ENCODE data around the gene UBE2C.

UBE2C gene

GRCh38 chr20:45774945-45775344 is 37.5 kb upstream of the UBE2C start:
- H3K4me3 ChIP-seq (ENCODE audit: low read depth, low read length): no peak overlapping the region
- TF ChIP-seq, protein P1, sequence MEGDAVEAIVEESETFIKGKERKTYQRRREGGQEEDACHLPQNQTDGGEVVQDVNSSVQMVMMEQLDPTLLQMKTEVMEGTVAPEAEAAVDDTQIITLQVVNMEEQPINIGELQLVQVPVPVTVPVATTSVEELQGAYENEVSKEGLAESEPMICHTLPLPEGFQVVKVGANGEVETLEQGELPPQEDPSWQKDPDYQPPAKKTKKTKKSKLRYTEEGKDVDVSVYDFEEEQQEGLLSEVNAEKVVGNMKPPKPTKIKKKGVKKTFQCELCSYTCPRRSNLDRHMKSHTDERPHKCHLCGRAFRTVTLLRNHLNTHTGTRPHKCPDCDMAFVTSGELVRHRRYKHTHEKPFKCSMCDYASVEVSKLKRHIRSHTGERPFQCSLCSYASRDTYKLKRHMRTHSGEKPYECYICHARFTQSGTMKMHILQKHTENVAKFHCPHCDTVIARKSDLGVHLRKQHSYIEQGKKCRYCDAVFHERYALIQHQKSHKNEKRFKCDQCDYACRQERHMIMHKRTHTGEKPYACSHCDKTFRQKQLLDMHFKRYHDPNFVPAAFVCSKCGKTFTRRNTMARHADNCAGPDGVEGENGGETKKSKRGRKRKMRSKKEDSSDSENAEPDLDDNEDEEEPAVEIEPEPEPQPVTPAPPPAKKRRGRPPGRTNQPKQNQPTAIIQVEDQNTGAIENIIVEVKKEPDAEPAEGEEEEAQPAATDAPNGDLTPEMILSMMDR (IDR thresholded peaks at IDR 0.05; ENCODE audit: low read depth, low read length): no peak

DNA sequence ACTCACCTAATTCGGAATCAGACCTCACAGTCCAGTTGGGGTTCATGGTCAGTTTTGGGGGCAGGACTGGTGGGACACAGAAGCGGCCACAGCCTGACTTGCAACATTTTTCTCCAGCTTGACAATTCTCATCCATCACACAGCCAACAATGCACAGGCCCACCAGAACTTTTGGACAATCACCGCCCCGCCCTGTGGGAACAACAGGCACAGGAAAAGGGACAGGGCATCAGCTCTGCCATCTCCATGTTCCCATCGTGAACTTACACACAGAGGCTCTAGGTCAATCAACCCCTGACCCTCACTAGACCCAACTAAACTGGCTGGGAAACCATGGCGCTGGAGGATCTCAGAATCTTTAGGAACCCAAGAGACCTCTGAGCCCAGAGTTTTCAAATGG is 37.0 kb upstream of the UBE2C start:
- TF ChIP-seq, protein P1 (IDR thresholded peaks at IDR 0.05; ENCODE audit: low read depth, low read length): no peak
- no peak overlapping the region for H3K4me3 ChIP-seq (ENCODE audit: low read depth, low read length)

GRCh38 chr20:45776931-45777330 is 35.5 kb upstream of the UBE2C start:
- TF ChIP-seq, protein P1 (IDR thresholded peaks at IDR 0.05; ENCODE audit: low read depth, low read length): no peak
- no peak overlapping the region for H3K4me3 ChIP-seq (ENCODE audit: low read depth, low read length)

- H3K4me3 ChIP-seq (ENCODE audit: low read depth, low read length): no peak overlapping the region
- TF ChIP-seq, protein P1 (IDR thresholded peaks at IDR 0.05; ENCODE audit: low read depth, low read length): no peak
Measured at GRCh38 chr20:45779011-45779915, 33.2 kb upstream of the UBE2C start.

GRCh38 chr20:45780159-45780558 is 32.3 kb upstream of the UBE2C start:
- TF ChIP-seq, protein P1 (IDR thresholded peaks at IDR 0.05; ENCODE audit: low read depth, low read length): no peak

DNA sequence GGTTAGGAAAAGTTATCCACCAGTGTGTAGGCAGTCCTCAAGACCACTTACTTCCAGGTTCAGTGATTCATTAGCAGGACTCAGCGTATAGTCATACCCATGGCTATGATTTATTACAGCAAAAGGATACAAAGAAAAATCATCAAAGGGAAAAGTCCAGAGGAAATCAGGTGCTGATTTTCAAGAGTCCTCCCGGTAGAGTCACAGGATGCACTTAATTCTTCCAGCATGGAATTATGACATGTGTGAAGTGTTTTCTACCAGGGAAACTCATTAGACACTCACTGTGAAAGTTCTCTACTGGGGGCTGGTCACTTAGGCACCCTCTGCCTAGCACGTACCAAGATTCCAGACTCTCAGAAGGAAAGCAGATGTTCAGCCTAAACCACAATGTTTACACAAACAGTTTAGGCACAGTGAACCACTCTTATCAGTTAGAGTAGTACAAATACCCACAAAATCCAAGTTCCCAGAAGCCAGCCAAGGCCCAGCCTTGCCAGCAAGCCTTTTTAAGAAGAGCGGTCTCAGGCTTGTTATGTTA is 31.0 kb upstream of the UBE2C start:
- H3K4me3 ChIP-seq (ENCODE audit: low read depth, low read length): no peak overlapping the region
- TF ChIP-seq, protein P1 (IDR thresholded peaks at IDR 0.05; ENCODE audit: low read depth, low read length): no peak

More at GRCh38 chr20:45780159-45780558, 32.3 kb upstream of the UBE2C start:
- no peak overlapping the region for H3K4me3 ChIP-seq (ENCODE audit: low read depth, low read length)

DNA sequence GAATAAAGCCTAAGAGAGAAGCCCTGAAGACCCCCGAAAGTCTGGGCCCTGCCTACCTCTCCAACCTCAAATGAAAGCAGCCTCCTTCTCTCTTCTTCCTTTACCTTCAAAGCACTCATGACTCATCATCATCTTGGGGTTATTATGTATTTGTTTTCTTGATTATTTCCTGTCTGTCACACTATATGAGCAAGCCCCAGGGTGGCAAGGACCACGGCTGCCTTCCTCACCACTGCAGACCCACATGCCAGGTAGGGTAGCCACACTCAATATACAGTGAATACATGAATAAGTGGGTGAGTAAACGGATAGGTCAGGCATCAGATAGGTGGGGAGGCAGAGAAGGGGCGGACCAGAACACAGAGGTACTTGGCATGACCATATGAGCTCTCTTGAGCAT is 29.6 kb upstream of the UBE2C start:
- H3K4me3 ChIP-seq (ENCODE audit: low read depth, low read length): no peak overlapping the region
- TF ChIP-seq, protein P1 (IDR thresholded peaks at IDR 0.05; ENCODE audit: low read depth, low read length): no peak

Data from WI38 (cell line).